GM23338 (cell line): Measurements from ENCODE around the gene HMCES.

Source experiments
- CREB1 ChIP-seq: fragments of 250-450 bp; sonication (Bioruptor Pico); IDR thresholded peaks from 2 replicates; pipeline ENCODE4 v1.5.0; 2020; ENCODE audit warnings: low read depth, mild to moderate bottlenecking, moderate library complexity
- CTCF ChIP-seq, 2 experiments: fragments of 200-600 bp in 1 of 2; sonication (generic) in 1 of 2; conservative IDR thresholded peaks; 2 replicates each; pipeline versions ENCODE4 v1.5.1 to v1.6.1; 2016 to 2017; ENCODE audit warnings: antibody characterized with exemption in 2 of 2, low read depth in 2 of 2, mild to moderate bottlenecking in 2 of 2, moderate library complexity in 1 of 2
- ETS1 ChIP-seq: IDR thresholded peaks from 2 replicates; pipeline ENCODE4 v1.6.1; 2016; ENCODE audit warnings: antibody characterized with exemption
- EZH2 ChIP-seq: fragments of 200-600 bp; sonication (generic); IDR thresholded peaks from one replicate; pipeline ENCODE4 v1.8.0; 2017; ENCODE audit warnings: antibody characterized with exemption, mild to moderate bottlenecking, low read depth; ENCODE audit not compliant: unreplicated experiment
- EZH2phosphoT487 ChIP-seq: fragments of 200-600 bp; sonication (generic); IDR thresholded peaks from one replicate; pipeline ENCODE4 v1.8.1; 2018; ENCODE audit warnings: antibody characterized with exemption; ENCODE audit not compliant: unreplicated experiment
- JUNB ChIP-seq: IDR thresholded peaks from one replicate; pipeline ENCODE4 v1.6.1; 2016; ENCODE audit warnings: antibody characterized with exemption; ENCODE audit not compliant: unreplicated experiment
- NANOG ChIP-seq: IDR thresholded peaks from 2 replicates; pipeline ENCODE4 v1.6.1; 2016; ENCODE audit warnings: antibody characterized with exemption, borderline replicate concordance
- POLR2AphosphoS5 ChIP-seq: IDR thresholded peaks from 2 replicates; pipeline ENCODE4 v1.6.1; 2016; ENCODE audit warnings: antibody characterized with exemption, low read depth
- REST ChIP-seq: IDR thresholded peaks from one replicate; pipeline ENCODE4 v1.6.1; 2018; ENCODE audit warnings: antibody characterized with exemption; ENCODE audit not compliant: unreplicated experiment
- STAT1 ChIP-seq: IDR thresholded peaks from one replicate; pipeline ENCODE4 v1.6.1; 2016; ENCODE audit warnings: antibody characterized with exemption; ENCODE audit not compliant: unreplicated experiment
- ZNF114 ChIP-seq: fragments of 250-450 bp; sonication (Bioruptor Pico); IDR thresholded peaks from 2 replicates; pipeline ENCODE4 v1.5.0; 2020; ENCODE audit warnings: mild to moderate bottlenecking, moderate library complexity
- ZNF331 ChIP-seq: fragments of 250-450 bp; sonication (Bioruptor Pico); IDR thresholded peaks from 2 replicates; pipeline ENCODE4 v1.5.0; 2020; ENCODE audit warnings: low read depth, mild to moderate bottlenecking, moderate library complexity

GRCh38 chr3:129305592-129306091 lies 27.0 kb downstream of the HMCES start:
- TF ChIP-seq CTCF (conservative IDR thresholded peaks at IDR 0.05; ENCODE audit: low read depth in 2 of 2) (no peak), JUNB (no peak), NANOG (no peak), EZH2 (no peak), EZH2phosphoT487 (no peak), REST (no peak), POLR2AphosphoS5 (peak; percentile 70), CREB1 (CRISPR knock-in tag) (peak; percentile 66), ZNF114 (CRISPR knock-in tag) (no peak), STAT1 (no peak), ETS1 (no peak), ZNF331 (CRISPR knock-in tag) (no peak)
